NCI-H510A (cell line): ENCODE data around the gene NRN1L.
"Not testable (repeated sequence)": the region's sequence is repeated elsewhere in the genome, so short reads cannot be mapped to it uniquely, and the experiment has no call there.

Experiments
- DNase-seq: peaks from one replicate; lab custom pipeline; 2025; lab: John Stamatoyannopoulos, UW

The NRN1L gene

DNA sequence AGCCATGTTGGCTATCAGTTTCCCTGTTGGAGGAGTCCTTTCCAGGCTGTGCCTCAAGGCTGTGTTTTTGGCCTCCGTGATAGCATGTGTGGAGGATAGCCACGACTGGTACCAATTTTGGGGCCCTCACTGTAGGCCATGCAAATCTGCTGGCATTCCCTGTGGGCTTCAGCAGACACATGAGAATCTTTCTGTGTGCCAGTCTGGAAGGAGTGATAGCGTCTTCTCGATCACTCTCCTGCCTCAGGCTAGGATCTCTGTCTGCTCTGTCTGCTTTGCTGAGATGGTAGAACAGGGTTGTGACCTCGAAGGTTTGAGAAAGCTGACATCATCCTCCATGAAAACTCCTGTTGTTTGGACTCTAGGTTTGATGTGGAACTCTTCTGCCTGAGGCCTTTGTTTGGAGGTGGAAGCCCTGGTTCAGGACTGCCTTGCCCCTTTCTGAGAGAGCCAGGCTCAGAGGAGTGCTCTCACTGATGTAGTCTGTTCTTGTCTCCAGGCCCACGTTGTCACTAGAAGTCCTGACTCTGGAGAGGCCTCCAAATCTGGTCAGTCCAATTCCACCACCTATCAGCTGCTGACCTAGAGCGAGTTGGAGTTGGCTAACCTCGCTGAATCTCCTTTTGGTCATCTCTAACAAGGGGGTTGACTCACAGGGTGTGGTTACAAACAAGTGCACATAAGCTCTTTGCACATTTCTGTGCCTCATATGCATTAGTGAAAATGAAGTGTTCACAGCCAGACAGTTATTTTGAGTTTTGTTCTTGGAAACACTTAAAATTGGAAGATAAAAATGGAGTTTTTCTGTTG, 23.9 kb upstream of the NRN1L start:
- no peak for DNase-seq

GRCh38 chr16:67861877-67862276, 22.8 kb upstream of the NRN1L start:
- no peak for DNase-seq

DNA sequence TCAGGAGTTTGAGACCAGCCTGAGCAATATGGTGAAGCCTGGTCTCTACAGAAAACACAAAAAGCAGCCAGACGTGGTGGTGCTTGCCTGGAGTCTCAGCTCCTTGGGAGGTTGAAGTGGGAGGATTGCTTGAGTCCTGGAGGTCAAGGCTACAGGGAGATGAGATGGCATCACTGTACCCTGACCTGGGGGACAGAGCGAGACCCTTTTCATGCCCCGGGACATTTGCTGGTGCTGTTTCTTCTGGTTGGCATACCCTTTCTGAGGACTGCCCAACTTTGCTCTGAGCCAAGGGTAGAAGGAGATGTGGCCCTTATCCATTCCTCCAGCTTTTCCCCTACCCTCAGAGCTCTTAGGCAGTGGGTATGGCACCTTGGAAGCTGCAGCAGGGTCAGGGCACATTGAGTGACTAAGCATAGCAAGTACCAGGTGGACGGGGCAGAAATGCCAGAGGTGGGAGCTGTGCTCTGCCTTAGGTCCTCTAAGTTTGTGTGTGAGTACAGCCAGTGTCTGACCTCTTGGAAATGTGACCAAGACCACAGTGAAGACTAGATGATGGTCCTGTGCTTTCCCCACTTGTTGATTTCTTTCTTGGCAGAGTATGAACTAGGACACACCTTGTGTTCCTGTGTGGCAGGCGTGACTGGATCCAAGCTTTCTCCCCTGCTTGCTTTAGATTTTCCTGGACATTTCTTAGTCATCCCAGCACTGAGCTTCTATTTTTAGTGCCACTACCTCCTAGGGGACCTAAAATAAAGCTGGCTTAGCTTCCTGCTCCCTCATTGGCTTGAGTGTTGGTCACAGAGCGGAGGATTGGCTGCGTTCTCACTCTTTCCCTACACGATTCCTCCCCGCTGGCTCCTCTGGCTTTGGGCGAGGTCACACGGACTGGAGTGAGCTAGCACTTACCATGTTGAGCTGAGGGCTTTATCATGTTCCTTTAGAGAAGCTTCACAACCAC, 21.8 kb upstream of the NRN1L start:
- no peak for DNase-seq

DNA sequence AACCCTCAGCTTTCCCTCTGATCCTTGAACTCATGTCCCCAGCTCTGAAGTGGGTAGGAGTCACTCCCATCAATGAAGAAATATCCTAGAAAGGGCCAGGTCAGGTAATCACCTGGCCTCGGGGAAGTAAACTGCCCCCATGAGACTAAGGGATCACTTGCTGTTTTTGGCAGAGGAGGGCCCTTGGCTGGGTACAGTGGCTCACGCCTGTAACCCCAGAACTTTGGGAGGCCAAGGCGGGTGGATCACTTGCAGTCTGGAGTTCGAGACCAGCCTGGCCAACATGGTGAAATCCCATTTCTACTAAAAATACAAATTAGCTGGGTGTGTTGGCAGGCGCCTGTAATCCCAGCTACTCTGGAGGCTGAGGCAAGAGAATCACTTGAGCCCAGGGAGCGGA, 20.6 kb upstream of the NRN1L start:
- not testable (repeated sequence) for DNase-seq

DNA sequence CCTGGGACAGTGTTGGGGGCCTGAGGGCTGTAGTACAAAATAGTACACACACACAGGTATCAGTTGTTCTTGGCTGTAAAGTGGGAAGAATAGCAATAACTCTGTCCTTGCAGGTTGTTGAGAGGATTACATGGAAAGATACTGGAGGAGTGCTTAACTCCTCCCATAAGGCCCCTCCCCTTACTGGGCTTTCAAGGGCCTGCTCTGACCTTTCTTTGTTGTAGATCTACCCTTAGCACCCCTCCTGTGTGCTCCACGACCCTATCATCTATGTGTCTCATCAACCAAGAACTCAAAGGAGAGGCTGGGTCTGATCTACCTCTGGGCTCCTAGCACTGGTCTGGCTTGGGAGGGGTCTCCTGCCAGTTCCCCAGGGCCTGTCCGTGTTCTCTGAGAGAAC, 20.1 kb upstream of the NRN1L start:
- no peak for DNase-seq

- no peak for DNase-seq
Measured at GRCh38 chr16:67865318-67865717, 19.4 kb upstream of the NRN1L start.

DNA sequence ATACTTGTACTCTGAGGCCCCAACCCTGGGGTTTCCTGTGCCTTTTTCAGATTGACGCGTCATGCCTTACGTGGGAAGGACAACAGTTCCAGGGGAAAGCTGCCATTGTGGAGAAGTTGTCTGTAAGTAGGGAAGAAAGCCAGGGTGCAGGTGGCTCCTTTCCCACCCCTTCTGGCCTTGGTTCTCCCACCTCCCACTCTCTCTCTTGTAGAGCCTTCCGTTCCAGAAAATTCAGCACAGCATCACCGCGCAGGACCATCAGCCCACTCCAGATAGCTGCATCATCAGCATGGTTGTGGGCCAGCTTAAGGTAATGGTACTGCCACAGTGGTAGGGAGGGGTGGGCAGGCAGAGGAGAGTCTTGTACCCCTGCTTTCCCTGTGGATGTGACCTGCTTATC, 16.4 kb upstream of the NRN1L start:
- DNase-seq: no peak

GRCh38 chr16:67869653-67870052, 15.0 kb upstream of the NRN1L start:
- no peak for DNase-seq

GRCh38 chr16:67871256-67871655, 13.4 kb upstream of the NRN1L start:
- no peak for DNase-seq

DNA sequence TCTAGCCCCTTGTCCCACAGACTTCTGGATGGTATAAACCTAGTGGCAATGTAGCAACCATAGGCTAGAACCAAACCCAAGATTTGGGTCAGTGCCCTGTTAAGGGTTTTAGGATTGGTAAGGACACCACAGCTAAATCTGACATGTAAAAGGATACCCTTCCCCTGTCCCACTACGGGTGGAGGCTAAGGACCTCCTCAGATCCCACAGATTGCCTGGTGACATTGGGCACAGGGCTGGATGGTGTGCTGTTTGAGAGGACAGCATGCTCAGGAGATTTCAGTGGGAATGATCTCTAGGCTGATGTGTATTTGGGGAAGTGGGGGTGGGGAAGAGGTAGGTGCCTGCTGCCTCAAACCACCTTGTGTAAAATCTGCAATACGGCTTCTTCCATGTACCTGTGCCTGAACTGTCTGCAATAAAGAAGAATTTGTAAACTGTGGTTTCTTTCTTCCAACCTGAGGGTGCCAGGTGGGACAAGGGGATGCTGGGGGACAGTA, 12.5 kb upstream of the NRN1L start:
- DNase-seq: no peak

- peak; percentile 32 for DNase-seq
Measured at GRCh38 chr16:67872631-67873434, 11.9 kb upstream of the NRN1L start, which contains the start of gene EDC4. TSS of gene EDC4 (plus strand) at chr16:67873052. CDS start at chr16:67873262, 210 bp downstream.

DNA sequence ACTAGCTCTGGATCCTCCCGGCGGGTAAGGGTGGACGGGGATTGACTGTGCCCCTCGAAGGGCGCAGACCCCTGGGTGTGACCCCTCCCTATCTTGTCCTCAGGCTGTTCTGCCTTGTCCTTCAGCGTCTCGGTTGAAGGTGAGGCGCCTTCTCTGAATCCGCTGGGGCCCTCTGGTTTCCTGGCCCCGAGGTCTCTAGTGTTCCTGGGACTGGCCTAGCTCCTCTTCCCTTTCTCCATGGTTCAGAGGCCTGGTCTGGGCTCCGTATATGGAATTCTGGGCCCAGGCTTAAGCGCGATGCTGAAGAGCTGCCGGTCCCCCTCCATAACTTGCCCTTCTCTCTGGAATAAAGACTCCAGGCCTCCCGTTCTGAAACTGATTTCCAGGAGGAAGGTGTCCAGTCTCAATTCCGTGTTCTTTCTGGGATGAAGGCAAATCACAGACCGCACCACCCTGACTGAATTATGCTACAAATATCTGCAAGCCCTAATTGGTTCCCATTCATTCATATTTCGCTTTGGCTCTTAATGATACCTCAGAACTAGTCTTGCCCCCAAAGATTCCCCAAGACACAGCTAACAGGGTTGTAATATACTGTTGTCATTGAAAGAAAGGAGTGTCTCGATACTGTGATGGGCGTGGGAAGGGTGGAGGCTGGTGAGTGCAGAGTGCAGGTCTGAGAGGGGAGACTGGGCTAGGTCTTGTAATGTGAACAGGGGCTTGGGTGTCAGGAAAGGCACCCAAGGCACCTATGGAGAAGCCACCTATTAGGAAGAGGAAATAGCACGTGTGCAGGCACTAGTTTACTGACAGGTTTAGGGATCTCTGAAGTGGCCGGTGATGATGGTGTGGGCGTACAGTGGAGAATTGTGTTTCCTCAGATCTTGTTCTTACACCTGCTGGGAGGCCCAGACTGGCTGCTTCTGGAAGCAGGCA, 11.0 kb upstream of the NRN1L start:
- no peak for DNase-seq

GRCh38 chr16:67874372-67874771, 10.3 kb upstream of the NRN1L start:
- DNase-seq: no peak

DNA sequence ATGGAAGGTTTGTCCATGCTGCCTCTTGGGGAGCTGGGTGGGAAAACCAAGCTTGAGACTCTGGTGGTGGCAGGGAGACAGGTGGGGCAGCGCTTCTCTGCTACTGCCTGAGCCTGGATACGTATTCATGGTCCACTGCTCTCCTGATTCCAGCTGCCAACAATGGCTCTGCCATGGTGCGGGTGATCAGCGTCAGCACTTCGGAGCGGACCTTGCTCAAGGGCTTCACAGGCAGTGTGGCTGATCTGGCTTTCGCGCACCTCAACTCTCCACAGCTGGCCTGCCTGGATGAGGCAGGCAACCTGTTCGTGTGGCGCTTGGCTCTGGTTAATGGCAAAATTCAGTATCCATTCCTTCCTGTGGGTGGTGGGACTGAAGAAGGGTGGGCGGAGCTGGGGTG, 7.6 kb upstream of the NRN1L start:
- DNase-seq: no peak

- no peak for DNase-seq
Measured at GRCh38 chr16:67878232-67878631, 6.5 kb upstream of the NRN1L start.

- no peak for DNase-seq
Measured at GRCh38 chr16:67878846-67879245, 5.8 kb upstream of the NRN1L start.

DNA sequence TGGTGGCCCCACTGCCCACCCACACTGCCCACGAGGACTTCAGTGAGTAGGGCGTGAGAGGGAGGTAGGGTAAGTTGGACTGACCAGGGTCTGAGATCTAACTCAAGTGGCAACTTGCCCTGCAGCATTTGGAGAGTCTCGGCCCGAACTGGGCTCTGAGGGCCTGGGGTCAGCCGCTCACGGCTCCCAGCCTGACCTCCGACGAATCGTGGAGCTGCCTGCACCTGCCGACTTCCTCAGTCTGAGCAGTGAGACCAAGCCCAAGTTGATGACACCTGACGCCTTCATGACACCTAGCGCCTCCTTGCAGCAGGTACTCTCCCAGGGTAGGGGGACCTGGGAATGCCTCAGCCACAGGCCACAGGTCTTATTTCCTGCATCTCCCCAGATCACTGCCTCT, 5.2 kb upstream of the NRN1L start:
- no peak for DNase-seq

- no peak for DNase-seq
Measured at GRCh38 chr16:67879936-67880335, 4.7 kb upstream of the NRN1L start.

GRCh38 chr16:67880584-67880983, 4.1 kb upstream of the NRN1L start:
- no peak for DNase-seq

DNA sequence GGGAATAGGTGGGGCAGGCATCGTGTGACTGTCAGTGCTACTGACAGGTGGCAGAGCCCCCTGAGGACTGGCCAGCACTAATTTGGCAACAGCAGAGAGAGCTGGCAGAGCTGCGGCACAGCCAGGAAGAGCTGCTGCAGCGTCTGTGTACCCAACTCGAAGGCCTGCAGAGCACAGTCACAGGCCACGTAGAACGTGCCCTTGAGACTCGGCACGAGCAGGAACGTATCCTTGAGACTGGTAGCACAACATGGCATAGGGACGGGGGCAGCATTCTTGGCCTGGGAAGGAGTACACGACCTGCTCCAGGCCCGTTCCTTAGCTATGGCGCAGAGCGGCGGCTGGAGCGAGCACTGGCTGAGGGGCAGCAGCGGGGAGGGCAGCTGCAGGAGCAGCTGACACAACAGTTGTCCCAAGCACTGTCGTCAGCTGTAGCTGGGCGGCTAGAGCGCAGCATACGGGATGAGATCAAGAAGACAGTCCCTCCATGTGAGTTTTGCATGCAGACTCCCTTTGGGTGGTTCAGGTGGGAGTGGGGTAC, 3.0 kb upstream of the NRN1L start:
- no peak for DNase-seq
